NB4 (cell line): ENCODE results near the gene SNX22.

ENCODE experiments used
- MYC ChIP-seq: IDR thresholded peaks from 2 replicates; pipeline ENCODE4 v1.6.1; 2011; ENCODE audit warnings: low read depth, low read length
- POLR2A ChIP-seq: IDR thresholded peaks from 2 replicates; pipeline ENCODE4 v1.6.1; 2011; ENCODE audit warnings: mild to moderate bottlenecking; ENCODE audit not compliant: insufficient read length; ENCODE audit errors: extremely low read depth
- TF ChIP-seq, protein P1 (sequence below): IDR thresholded peaks from one replicate; pipeline ENCODE4 v1.5.1; 2012; ENCODE audit warnings: low read depth, low read length
- TF ChIP-seq, protein P2 (sequence below): IDR thresholded peaks from 2 replicates; pipeline ENCODE4 v1.6.1; 2011; ENCODE audit warnings: low read depth, low read length

DNA sequence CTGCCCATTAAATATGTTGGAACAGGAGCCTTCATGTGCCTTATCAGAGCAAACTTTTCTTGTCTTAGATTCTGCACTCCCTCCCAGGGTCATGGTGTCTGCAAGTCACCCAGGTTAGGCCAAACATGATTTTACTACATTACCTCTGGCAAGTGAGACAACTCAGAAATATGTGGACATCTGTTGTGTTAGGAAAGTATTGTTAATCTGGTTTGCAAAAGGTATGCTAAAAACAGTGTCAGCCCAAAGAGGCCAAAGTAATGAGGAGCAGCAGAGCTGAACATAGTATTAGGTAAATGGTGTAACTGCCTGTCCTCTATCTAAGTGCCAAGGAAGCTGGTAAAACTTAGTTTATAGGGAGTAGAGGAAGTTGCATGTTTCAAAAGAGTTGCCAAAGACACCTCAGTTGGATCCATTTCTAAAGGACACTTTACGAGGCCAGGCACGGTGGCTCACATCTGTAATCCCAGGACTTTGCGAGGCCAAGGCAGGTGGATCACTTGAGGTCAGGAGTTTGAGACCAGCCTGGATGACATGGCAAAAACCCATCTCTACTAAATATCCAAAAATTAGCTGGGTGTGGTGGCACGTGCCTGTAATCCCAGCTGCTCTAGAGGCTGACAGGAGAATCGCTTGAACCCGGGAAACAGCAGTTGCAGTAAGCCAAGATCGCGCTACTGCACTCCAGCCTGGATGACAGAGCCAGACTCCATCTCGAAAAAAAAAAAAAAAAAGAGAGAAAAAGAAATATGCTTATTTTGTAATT, 33.8 kb downstream of the SNX22 start:
- TF ChIP-seq, protein P1, sequence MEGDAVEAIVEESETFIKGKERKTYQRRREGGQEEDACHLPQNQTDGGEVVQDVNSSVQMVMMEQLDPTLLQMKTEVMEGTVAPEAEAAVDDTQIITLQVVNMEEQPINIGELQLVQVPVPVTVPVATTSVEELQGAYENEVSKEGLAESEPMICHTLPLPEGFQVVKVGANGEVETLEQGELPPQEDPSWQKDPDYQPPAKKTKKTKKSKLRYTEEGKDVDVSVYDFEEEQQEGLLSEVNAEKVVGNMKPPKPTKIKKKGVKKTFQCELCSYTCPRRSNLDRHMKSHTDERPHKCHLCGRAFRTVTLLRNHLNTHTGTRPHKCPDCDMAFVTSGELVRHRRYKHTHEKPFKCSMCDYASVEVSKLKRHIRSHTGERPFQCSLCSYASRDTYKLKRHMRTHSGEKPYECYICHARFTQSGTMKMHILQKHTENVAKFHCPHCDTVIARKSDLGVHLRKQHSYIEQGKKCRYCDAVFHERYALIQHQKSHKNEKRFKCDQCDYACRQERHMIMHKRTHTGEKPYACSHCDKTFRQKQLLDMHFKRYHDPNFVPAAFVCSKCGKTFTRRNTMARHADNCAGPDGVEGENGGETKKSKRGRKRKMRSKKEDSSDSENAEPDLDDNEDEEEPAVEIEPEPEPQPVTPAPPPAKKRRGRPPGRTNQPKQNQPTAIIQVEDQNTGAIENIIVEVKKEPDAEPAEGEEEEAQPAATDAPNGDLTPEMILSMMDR: no peak
- TF ChIP-seq POLR2A (no peak), MYC (no peak)
- TF ChIP-seq, protein P2, sequence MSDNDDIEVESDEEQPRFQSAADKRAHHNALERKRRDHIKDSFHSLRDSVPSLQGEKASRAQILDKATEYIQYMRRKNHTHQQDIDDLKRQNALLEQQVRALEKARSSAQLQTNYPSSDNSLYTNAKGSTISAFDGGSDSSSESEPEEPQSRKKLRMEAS: no peak
